ENCODE data around the gene MYO1G.
"Not testable (repeated sequence)": the region's sequence is repeated elsewhere in the genome, so short reads cannot be mapped to it uniquely, and the experiment has no call there.

The MYO1G gene

GRCh38 chr7:44978511-44979366, at the start of gene MYO1G:
MYO1G (minus strand) TSS chr7:44979015; CDS start chr7:44978961, 54 bp downstream.
- peak; percentile 62 to 85 for DNase-seq (ENCODE audit: low read depth in 2 of 2)

- DNase-seq (ENCODE audit: low read depth in 2 of 2), result no peak
These were observed 49.5 kb upstream of the MYO1G start for GRCh38 chr7:45028138-45028919.

- DNase-seq (ENCODE audit: low read depth in 2 of 2), result no peak
These were observed 48.9 kb upstream of the MYO1G start for GRCh38 chr7:45027774-45028114.

- DNase-seq (ENCODE audit: low read depth in 2 of 2), result no peak
These were observed 48.4 kb upstream of the MYO1G start for GRCh38 chr7:45026984-45027773.

GRCh38 chr7:45026013-45026412, 47.2 kb upstream of the MYO1G start:
- DNase-seq (ENCODE audit: low read depth in 2 of 2), result no peak

- DNase-seq (ENCODE audit: low read depth in 2 of 2), result not testable (repeated sequence)
These were observed 46.7 kb upstream of the MYO1G start for GRCh38 chr7:45025473-45025872.

GRCh38 chr7:45024126-45024744, 45.4 kb upstream of the MYO1G start:
- no peak for DNase-seq (ENCODE audit: low read depth in 2 of 2)

GRCh38 chr7:45021604-45022296, 42.9 kb upstream of the MYO1G start:
- DNase-seq (ENCODE audit: low read depth in 2 of 2), result no peak

- DNase-seq (ENCODE audit: low read depth in 2 of 2), result no peak
These were observed 42.1 kb upstream of the MYO1G start for GRCh38 chr7:45020915-45021314.

- no peak for DNase-seq (ENCODE audit: low read depth in 2 of 2)
These were observed 38.4 kb upstream of the MYO1G start for GRCh38 chr7:45017253-45017652.

- no peak for DNase-seq (ENCODE audit: low read depth in 2 of 2)
These were observed 36.5 kb upstream of the MYO1G start for GRCh38 chr7:45015313-45015712.

GRCh38 chr7:45013465-45013967, 34.7 kb upstream of the MYO1G start:
- no peak for DNase-seq (ENCODE audit: low read depth in 2 of 2)

- no peak for DNase-seq (ENCODE audit: low read depth in 2 of 2)
These were observed 28.9 kb upstream of the MYO1G start for GRCh38 chr7:45007571-45008328.

- no peak for DNase-seq (ENCODE audit: low read depth in 2 of 2)
These were observed 28.3 kb upstream of the MYO1G start for GRCh38 chr7:45007106-45007505.

- no peak for DNase-seq (ENCODE audit: low read depth in 2 of 2)
These were observed 25.0 kb upstream of the MYO1G start for GRCh38 chr7:45003789-45004188.

GRCh38 chr7:45001826-45002225, 23.0 kb upstream of the MYO1G start:
- no peak for DNase-seq (ENCODE audit: low read depth in 2 of 2)

GRCh38 chr7:45001138-45001694, 22.4 kb upstream of the MYO1G start:
- peak in 1 of 2 experiments; percentile 49 for DNase-seq (ENCODE audit: low read depth in 2 of 2)

GRCh38 chr7:45000093-45001032, 21.5 kb upstream of the MYO1G start, which contains the start of gene CCM2:
CCM2 (plus strand) TSS chr7:45000201; CDS start chr7:45000334, 133 bp downstream.
- no peak for DNase-seq (ENCODE audit: low read depth in 2 of 2)

All from stimulated activated CD4-positive, alpha-beta T cell treated with anti-CD3 and anti-CD28 coated beads, Interleukin-12 subunit alpha, Interleukin-12 subunit beta, amount 100 ng/mL, for 24 hours (primary cell).